Endothelial cell (in vitro differentiated cells): Measurements from ENCODE around the gene CRPPA. TPM values are rescaled to one million over a fixed set of nuclear protein-coding genes. Genes with fewer than 3 reads are reported as not detected.

ENCODE experiments used
- DNase-seq: peaks from one replicate; pipeline ENCODE4 v3.0.0; 2021; ENCODE audit warnings: low spot score
- H3K27ac Mint-ChIP-seq: one replicate; pipeline ENCODE4 v1.8.0; 2021; ENCODE audit warnings: mixed read lengths, inconsistent platforms; ENCODE audit not compliant: unreplicated experiment
- H3K27me3 Mint-ChIP-seq: one replicate; pipeline ENCODE4 v1.8.0; 2021; ENCODE audit warnings: mild to moderate bottlenecking, moderate library complexity, mixed read lengths, inconsistent platforms; ENCODE audit not compliant: unreplicated experiment
- H3K36me3 Mint-ChIP-seq: one replicate; pipeline ENCODE4 v1.8.0; 2021; ENCODE audit warnings: mild to moderate bottlenecking, low read depth, mixed read lengths, inconsistent platforms; ENCODE audit not compliant: unreplicated experiment
- H3K4me1 Mint-ChIP-seq: one replicate; pipeline ENCODE4 v1.8.0; 2021; ENCODE audit warnings: mild to moderate bottlenecking, mixed read lengths, inconsistent platforms; ENCODE audit not compliant: unreplicated experiment
- H3K4me3 Mint-ChIP-seq: one replicate; pipeline ENCODE4 v1.8.0; 2021; ENCODE audit warnings: mild to moderate bottlenecking, mixed read lengths, inconsistent platforms; ENCODE audit not compliant: unreplicated experiment
- H3K9me3 Mint-ChIP-seq: one replicate; pipeline ENCODE4 v1.8.0; 2021; ENCODE audit warnings: mixed read lengths, inconsistent platforms; ENCODE audit not compliant: unreplicated experiment
- total RNA-seq: library from RNA; stranded (reverse); fragmentation: NEBNext Ultra II Directional; extraction: Animal tissue kit (Norgen Biotek cat#: 25700); gene quantifications from one replicate; pipeline ENCODE4 v1.2.1, GENCODE V29; 2021; ENCODE audit not compliant: unreplicated experiment
- TF ChIP-seq, protein P1 (sequence below): fragments of 200-600 bp; sonication (generic); IDR thresholded peaks from one replicate; pipeline ENCODE4 v1.5.0; 2021; ENCODE audit warnings: antibody characterized with exemption; ENCODE audit not compliant: unreplicated experiment

Gene CRPPA
- total RNA-seq, 1 donor from 2014 or later = 3.2 TPM

GRCh38 chr7:16420329-16420648, 1.0 kb downstream of the CRPPA start:
- peak overlapping the region; percentile 85 for H3K27ac Mint-ChIP-seq
- H3K4me1 Mint-ChIP-seq = peaks cover 10% of the 10 kb centered on the region
- H3K4me3 Mint-ChIP-seq = peak overlapping the region; percentile 90
- TF ChIP-seq, protein P1, sequence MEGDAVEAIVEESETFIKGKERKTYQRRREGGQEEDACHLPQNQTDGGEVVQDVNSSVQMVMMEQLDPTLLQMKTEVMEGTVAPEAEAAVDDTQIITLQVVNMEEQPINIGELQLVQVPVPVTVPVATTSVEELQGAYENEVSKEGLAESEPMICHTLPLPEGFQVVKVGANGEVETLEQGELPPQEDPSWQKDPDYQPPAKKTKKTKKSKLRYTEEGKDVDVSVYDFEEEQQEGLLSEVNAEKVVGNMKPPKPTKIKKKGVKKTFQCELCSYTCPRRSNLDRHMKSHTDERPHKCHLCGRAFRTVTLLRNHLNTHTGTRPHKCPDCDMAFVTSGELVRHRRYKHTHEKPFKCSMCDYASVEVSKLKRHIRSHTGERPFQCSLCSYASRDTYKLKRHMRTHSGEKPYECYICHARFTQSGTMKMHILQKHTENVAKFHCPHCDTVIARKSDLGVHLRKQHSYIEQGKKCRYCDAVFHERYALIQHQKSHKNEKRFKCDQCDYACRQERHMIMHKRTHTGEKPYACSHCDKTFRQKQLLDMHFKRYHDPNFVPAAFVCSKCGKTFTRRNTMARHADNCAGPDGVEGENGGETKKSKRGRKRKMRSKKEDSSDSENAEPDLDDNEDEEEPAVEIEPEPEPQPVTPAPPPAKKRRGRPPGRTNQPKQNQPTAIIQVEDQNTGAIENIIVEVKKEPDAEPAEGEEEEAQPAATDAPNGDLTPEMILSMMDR = no peak
- H3K9me3 Mint-ChIP-seq = no peaks in the 10 kb centered on the region
- DNase-seq = no peak
- no peaks in the 10 kb centered on the region for H3K36me3 Mint-ChIP-seq
- no peaks in the 10 kb centered on the region for H3K27me3 Mint-ChIP-seq

DNA sequence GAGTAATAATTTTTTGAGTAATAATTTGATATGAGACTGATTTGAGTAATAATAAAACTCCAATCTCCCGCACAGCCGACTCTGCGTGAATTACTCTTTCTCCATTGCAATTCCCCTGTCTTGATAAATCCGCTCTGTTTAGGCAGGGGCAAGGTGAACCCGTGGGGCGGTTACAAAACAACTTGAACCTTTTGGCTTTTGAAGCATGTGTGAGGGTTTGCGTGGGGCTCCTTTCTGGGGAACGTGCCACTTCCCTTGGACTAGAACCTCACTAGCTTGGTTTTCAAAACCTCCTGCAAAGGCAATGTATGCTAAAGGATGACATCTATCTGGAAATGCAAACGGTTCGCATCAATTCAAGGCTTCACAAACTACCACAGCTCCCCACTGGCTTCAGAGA, 1.5 kb downstream of the CRPPA start:
- DNase-seq = no peak
- Mint-ChIP-seq H3K4me3 (peak overlapping the region; percentile 90), H3K27ac (no peak overlapping the region), H3K4me1 (peaks cover 10% of the 10 kb centered on the region), H3K27me3 (no peaks in the 10 kb centered on the region), H3K9me3 (no peaks in the 10 kb centered on the region), H3K36me3 (no peaks in the 10 kb centered on the region)
- TF ChIP-seq, protein P1 = no peak

GRCh38 chr7:16419126-16419525, 2.2 kb downstream of the CRPPA start:
- H3K27me3 Mint-ChIP-seq = no peaks in the 10 kb centered on the region
- no peak for DNase-seq
- peaks cover 10% of the 10 kb centered on the region for H3K4me1 Mint-ChIP-seq
- no peaks in the 10 kb centered on the region for H3K9me3 Mint-ChIP-seq
- no peak overlapping the region for H3K27ac Mint-ChIP-seq
- H3K4me3 Mint-ChIP-seq = no peak overlapping the region
- H3K36me3 Mint-ChIP-seq = no peaks in the 10 kb centered on the region
- TF ChIP-seq, protein P1 = no peak

- H3K27me3 Mint-ChIP-seq = no peaks in the 10 kb centered on the region
- TF ChIP-seq, protein P1 = no peak
- H3K4me3 Mint-ChIP-seq = no peak overlapping the region
- DNase-seq = no peak
- no peaks in the 10 kb centered on the region for H3K36me3 Mint-ChIP-seq
- no peaks in the 10 kb centered on the region for H3K9me3 Mint-ChIP-seq
- H3K4me1 Mint-ChIP-seq = peaks cover 10% of the 10 kb centered on the region
- no peak overlapping the region for H3K27ac Mint-ChIP-seq
These were observed 3.4 kb downstream of the CRPPA start for GRCh38 chr7:16417906-16418305.

- no peaks in the 10 kb centered on the region for H3K27me3 Mint-ChIP-seq
- DNase-seq = no peak
- TF ChIP-seq, protein P1 = no peak
- H3K9me3 Mint-ChIP-seq = no peaks in the 10 kb centered on the region
- no peak overlapping the region for H3K27ac Mint-ChIP-seq
- no peak overlapping the region for H3K4me3 Mint-ChIP-seq
- no peaks in the 10 kb centered on the region for H3K36me3 Mint-ChIP-seq
- H3K4me1 Mint-ChIP-seq = peaks cover 10% of the 10 kb centered on the region
These were observed 4.8 kb downstream of the CRPPA start for GRCh38 chr7:16416289-16417282.
